ENCODE data around the gene TUBA3D.
"Not testable (repeated sequence)": the region's sequence is repeated elsewhere in the genome, so short reads cannot be mapped to it uniquely, and the experiment has no call there.

GRCh38 chr2:131483981-131484820 is 8.3 kb downstream of the TUBA3D start:
- not testable (repeated sequence) for TF ChIP-seq EZH2 (IDR thresholded peaks at IDR 0.05; ENCODE audit: insufficient read depth, poor library complexity, severe bottlenecking); EZH2phosphoT487 (IDR thresholded peaks at IDR 0.05; ENCODE audit: insufficient read depth, low read depth)
